GM12865 (cell line): ENCODE results near the gene ZNF93.
"Not testable (repeated sequence)": the region's sequence is repeated elsewhere in the genome, so short reads cannot be mapped to it uniquely, and the experiment has no call there.

Source experiments
- DNase-seq: peaks from one replicate; pipeline ENCODE4 v3.0.0; 2010; ENCODE audit warnings: low read depth
- H3K4me3 ChIP-seq: 2 replicates; pipeline ENCODE4 v1.5.1; 2011; ENCODE audit warnings: mild to moderate bottlenecking, low read depth, low read length, control low read depth
- CTCF ChIP-seq: IDR thresholded peaks from 2 replicates; pipeline ENCODE4 v1.5.1; 2011; ENCODE audit warnings: low read length, control low read depth, low read depth, inconsistent platforms; ENCODE audit not compliant: insufficient read depth; ENCODE audit errors: missing control alignments

Gene ZNF93

GRCh38 chr19:19911150-19911549 lies 10.4 kb downstream of the ZNF93 start:
- no peak for TF ChIP-seq CTCF
- H3K4me3 ChIP-seq = no peak overlapping the region
- DNase-seq = no peak

- no peak for TF ChIP-seq CTCF
- no peak overlapping the region for H3K4me3 ChIP-seq
- no peak for DNase-seq
Measured at GRCh38 chr19:19914596-19914995, 13.8 kb downstream of the ZNF93 start.

- TF ChIP-seq CTCF = peak; percentile 7
- peak; percentile 2 for DNase-seq
- H3K4me3 ChIP-seq = not testable (repeated sequence)
Measured at GRCh38 chr19:19930417-19930816, 29.7 kb downstream of the ZNF93 start.

GRCh38 chr19:19933432-19934314 lies 32.9 kb downstream of the ZNF93 start:
- DNase-seq, H3K4me3 ChIP-seq: not testable (repeated sequence)

GRCh38 chr19:19937403-19937802 lies 36.7 kb downstream of the ZNF93 start:
- TF ChIP-seq CTCF = no peak
- no peak for DNase-seq
- H3K4me3 ChIP-seq = no peak overlapping the region

- DNase-seq = no peak
- TF ChIP-seq CTCF = no peak
- no peak overlapping the region for H3K4me3 ChIP-seq
Measured at GRCh38 chr19:19938449-19938848, 37.7 kb downstream of the ZNF93 start.

GRCh38 chr19:19943848-19944582 lies 43.3 kb downstream of the ZNF93 start:
- DNase-seq = no peak
- no peak overlapping the region for H3K4me3 ChIP-seq
- no peak for TF ChIP-seq CTCF
